ENCODE results near the gene TM7SF3. TPM values are rescaled to one million over a fixed set of nuclear protein-coding genes. Genes with fewer than 3 reads are reported as not detected.
"Not testable (repeated sequence)": the region's sequence is repeated elsewhere in the genome, so short reads cannot be mapped to it uniquely, and the experiment has no call there.

The TM7SF3 gene
- total RNA-seq, 4 donors from 2014 or later: 31.8 to 50.7 (median 40.5) TPM

- Histone ChIP-seq H3K27ac (replicated peaks in 1 of 4) (no peak overlapping the region), H3K36me3 (no peaks in the 10 kb centered on the region), H3K4me3 (no peak overlapping the region), H3K27me3 (no peaks in the 10 kb centered on the region), H3K9me3 (no peaks in the 10 kb centered on the region), H3K4me1 (peaks cover 7 to 24% (median 18%) of the 10 kb centered on the region in 4 donors)
- intact Hi-C loops (cut with DNase I): loop anchor here (5.0 to 10.0 kb wide), 2 partner anchors 163 to 229 kb away; no protein-coding TSS in a partner anchor
- WGBS: 100% methylated on average over 1 of the region's 1 CpG
- no peak for DNase-seq (ENCODE audit: extremely low spot score)
- TF ChIP-seq, protein P1, sequence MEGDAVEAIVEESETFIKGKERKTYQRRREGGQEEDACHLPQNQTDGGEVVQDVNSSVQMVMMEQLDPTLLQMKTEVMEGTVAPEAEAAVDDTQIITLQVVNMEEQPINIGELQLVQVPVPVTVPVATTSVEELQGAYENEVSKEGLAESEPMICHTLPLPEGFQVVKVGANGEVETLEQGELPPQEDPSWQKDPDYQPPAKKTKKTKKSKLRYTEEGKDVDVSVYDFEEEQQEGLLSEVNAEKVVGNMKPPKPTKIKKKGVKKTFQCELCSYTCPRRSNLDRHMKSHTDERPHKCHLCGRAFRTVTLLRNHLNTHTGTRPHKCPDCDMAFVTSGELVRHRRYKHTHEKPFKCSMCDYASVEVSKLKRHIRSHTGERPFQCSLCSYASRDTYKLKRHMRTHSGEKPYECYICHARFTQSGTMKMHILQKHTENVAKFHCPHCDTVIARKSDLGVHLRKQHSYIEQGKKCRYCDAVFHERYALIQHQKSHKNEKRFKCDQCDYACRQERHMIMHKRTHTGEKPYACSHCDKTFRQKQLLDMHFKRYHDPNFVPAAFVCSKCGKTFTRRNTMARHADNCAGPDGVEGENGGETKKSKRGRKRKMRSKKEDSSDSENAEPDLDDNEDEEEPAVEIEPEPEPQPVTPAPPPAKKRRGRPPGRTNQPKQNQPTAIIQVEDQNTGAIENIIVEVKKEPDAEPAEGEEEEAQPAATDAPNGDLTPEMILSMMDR (IDR thresholded peaks at IDR 0.05): no peak
- no peak for TF ChIP-seq EP300 (IDR thresholded peaks at IDR 0.05)
- TF ChIP-seq POLR2AphosphoS5 (IDR thresholded peaks at IDR 0.05): no peak
Measured at GRCh38 chr12:27018037-27018436, 3.9 kb upstream of the TM7SF3 start.

DNA sequence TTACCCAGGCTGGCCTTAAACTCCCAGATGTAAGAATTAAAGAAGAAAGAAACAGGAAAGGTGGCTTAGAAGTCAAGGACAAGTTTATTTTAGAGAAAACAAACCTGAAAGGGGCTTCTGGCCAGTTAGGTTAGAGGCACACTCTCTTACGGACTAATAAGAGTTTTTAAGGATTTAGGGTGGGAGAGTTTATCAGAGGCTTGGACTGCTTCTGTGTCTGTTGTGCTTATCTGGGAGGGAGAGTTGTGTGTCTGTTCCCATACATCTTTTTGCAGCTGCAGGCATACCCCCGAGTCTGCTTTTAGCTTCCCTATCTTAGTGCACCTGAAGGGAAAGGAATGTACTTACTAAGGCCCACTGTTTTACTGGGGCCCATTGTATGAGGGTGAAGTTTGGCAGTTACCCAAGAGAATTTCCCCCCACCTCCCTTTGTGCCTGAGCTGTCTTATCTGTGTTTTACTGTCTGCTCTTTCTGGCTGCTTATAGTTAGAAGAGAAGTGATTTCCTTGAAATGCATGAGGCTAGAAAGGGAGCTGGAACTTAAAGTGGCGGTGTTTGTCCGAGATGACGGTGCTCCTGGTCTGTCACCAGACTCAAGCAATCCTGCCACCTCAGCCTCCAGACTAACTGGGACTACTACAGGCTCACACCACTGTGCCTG, 3.1 kb upstream of the TM7SF3 start:
- intact Hi-C loops (cut with DNase I): loop anchor here (5.0 to 10.0 kb wide), 2 partner anchors 162 to 230 kb away; no protein-coding TSS in a partner anchor
- not testable (repeated sequence) for H3K27ac ChIP-seq (replicated peaks in 1 of 4); H3K36me3 ChIP-seq; H3K27me3 ChIP-seq; H3K9me3 ChIP-seq; DNase-seq (ENCODE audit: extremely low spot score); H3K4me3 ChIP-seq
- peaks cover 13 to 31% (median 26%) of the 10 kb centered on the region in 4 donors for H3K4me1 ChIP-seq
- 69% methylated on average over 5 of the region's 5 CpGs for WGBS

DNA sequence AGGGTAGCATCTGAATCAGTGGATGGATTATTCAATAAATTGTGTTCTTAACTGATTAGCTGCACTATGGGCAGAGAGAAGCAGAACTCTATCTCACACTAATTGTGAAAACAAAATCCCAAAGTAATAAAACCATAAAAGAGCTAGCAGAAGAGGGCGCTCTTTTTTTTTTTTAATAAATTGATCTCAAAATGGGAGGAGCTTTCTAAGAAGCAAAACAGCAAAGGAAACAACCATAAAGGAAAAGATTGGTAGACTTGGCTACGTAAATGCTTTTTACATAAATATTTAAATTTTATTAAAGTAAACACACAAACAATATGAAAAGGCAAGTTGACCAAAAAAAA, 1.5 kb upstream of the TM7SF3 start:
- Histone ChIP-seq H3K4me3 (no peak overlapping the region), H3K4me1 (peaks cover 18 to 47% (median 41%) of the 10 kb centered on the region in 4 donors), H3K27ac (replicated peaks in 1 of 4) (peak overlapping the region; percentile 86 to 92 (median 88)), H3K27me3 (no peaks in the 10 kb centered on the region), H3K9me3 (no peaks in the 10 kb centered on the region), H3K36me3 (no peaks in the 10 kb centered on the region)
- no peak for TF ChIP-seq POLR2AphosphoS5 (IDR thresholded peaks at IDR 0.05)
- TF ChIP-seq, protein P1 (IDR thresholded peaks at IDR 0.05): peak in 2 of 3 experiments; percentile 41 to 42
- intact Hi-C loops (cut with DNase I): loop anchor here (5.0 to 10.0 kb wide), 2 partner anchors 161 to 232 kb away; no protein-coding TSS in a partner anchor
- 15% methylated on average over 2 of the region's 2 CpGs for WGBS
- DNase-seq (ENCODE audit: extremely low spot score): no peak

GRCh38 chr12:27014859-27015729, 910 bp upstream of the TM7SF3 start:
- TF ChIP-seq, protein P1 (IDR thresholded peaks at IDR 0.05): no peak
- TF ChIP-seq EP300 (IDR thresholded peaks at IDR 0.05): no peak
- no peak for TF ChIP-seq POLR2AphosphoS5 (IDR thresholded peaks at IDR 0.05)
- no peak for TF ChIP-seq POLR2A (IDR thresholded peaks at IDR 0.05; ENCODE audit: low read depth)
- Histone ChIP-seq H3K4me3 (peak overlapping the region; percentile 82 to 95 (median 92)), H3K27me3 (no peaks in the 10 kb centered on the region), H3K9me3 (no peaks in the 10 kb centered on the region), H3K36me3 (no peaks in the 10 kb centered on the region), H3K4me1 (peaks cover 18 to 52% (median 44%) of the 10 kb centered on the region in 4 donors), H3K27ac (replicated peaks in 1 of 4) (peak overlapping the region; percentile 86 to 92 (median 88))
- intact Hi-C loops (cut with DNase I): loop anchor here (5.0 to 10.0 kb wide), 4 partner anchors 78 to 292 kb away; partner anchors contain the start of genes FGFR1OP2 and INTS13
- DNase-seq (ENCODE audit: extremely low spot score): no peak
- WGBS: 56% methylated on average over 12 of the region's 12 CpGs

DNA sequence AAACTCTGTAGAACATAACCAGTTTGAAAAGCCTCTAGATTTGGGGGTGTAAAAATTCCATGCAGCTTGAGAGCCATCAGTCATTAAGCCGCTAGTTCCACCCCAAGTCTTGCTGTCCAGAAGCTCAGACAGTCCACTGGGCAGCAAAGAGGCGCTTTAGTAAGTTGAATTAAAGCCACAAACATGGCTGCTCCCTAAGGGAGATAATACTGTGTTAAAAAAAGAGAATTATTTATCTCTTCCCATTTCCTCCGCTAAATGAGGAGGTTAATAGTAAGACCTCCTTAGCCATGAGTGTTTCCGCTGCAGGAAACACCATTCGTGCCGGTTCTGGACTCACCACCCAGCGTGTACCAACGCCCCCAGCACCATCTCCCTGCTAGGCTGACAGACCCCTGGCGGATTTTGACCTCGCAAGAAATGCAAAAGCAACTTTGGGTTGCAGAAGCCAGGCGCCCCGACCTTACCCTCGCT, 536 bp downstream of the TM7SF3 start:
- Histone ChIP-seq H3K27me3 (no peaks in the 10 kb centered on the region), H3K27ac (replicated peaks in 1 of 4) (peak overlapping the region; percentile 86 to 92 (median 88)), H3K9me3 (no peaks in the 10 kb centered on the region), H3K4me1 (peaks cover 18 to 57% (median 46%) of the 10 kb centered on the region in 4 donors), H3K36me3 (no peaks in the 10 kb centered on the region), H3K4me3 (peak overlapping the region; percentile 82 to 95 (median 92))
- no peak for TF ChIP-seq POLR2AphosphoS5 (IDR thresholded peaks at IDR 0.05)
- TF ChIP-seq, protein P1 (IDR thresholded peaks at IDR 0.05): no peak
- TF ChIP-seq EP300 (IDR thresholded peaks at IDR 0.05): no peak
- TF ChIP-seq POLR2A (IDR thresholded peaks at IDR 0.05; ENCODE audit: low read depth): no peak
- WGBS: 0% methylated on average over 13 of the region's 13 CpGs
- intact Hi-C loops (cut with DNase I): loop anchor here (5.0 to 10.0 kb wide), 3 partner anchors 76 to 294 kb away; partner anchors contain the start of genes FGFR1OP2 and INTS13
- no peak for DNase-seq (ENCODE audit: extremely low spot score)
